Activated CD8-positive, alpha-beta memory T cell treated with anti-CD3 and anti-CD28 coated beads, Interleukin-2, amount 10 ng/mL, durations not matched to agents 7 days and 5 days (primary cell): Measurements from ENCODE around the gene PODXL. TPM values are rescaled to one million over a fixed set of nuclear protein-coding genes. Genes with fewer than 3 reads are reported as not detected.
"Not testable (repeated sequence)": the region's sequence is repeated elsewhere in the genome, so short reads cannot be mapped to it uniquely, and the experiment has no call there.

Experiments
- ATAC-seq: fragments of 150-1000 bp; cut with Tn5 transposase; one replicate; pipeline ENCODE4 v1.10.0; 2021; ENCODE audit warnings: moderate library complexity
- CTCF ChIA-PET: fragments of 350-600 bp; sonication (Branson Sonifier 250); formaldehyde crosslinking; loops from one replicate; lab custom pipeline; 2021; ENCODE audit warnings: antibody characterized with exemption; lab: Charles Lee
- DNase-seq: peaks from one replicate; pipeline ENCODE4 v3.0.0-alpha.2; 2020
- H3K27ac Mint-ChIP-seq: one replicate; pipeline ENCODE4 v1.8.0; 2021; ENCODE audit warnings: mild to moderate bottlenecking, mixed read lengths
- H3K27me3 Mint-ChIP-seq: one replicate; pipeline ENCODE4 v1.8.0; 2021; ENCODE audit warnings: mixed read lengths
- H3K36me3 Mint-ChIP-seq: one replicate; pipeline ENCODE4 v1.8.0; 2021; ENCODE audit warnings: mild to moderate bottlenecking, mixed read lengths
- H3K4me1 Mint-ChIP-seq: one replicate; pipeline ENCODE4 v1.8.0; 2021; ENCODE audit warnings: mixed read lengths
- H3K4me3 Mint-ChIP-seq: one replicate; pipeline ENCODE4 v1.8.0; 2021; ENCODE audit warnings: mild to moderate bottlenecking, moderate library complexity, mixed read lengths
- H3K9me3 Mint-ChIP-seq: one replicate; pipeline ENCODE4 v1.8.0; 2022; ENCODE audit warnings: low read depth, mixed read lengths
- total RNA-seq, 2 experiments: library from RNA; stranded (reverse); gene quantifications; one replicate each; pipeline ENCODE4 v1.2.3, GENCODE V29; 2021

The PODXL gene
- total RNA-seq, 2 experiments from 2014 or later: 2.3 to 3.2 TPM

DNA sequence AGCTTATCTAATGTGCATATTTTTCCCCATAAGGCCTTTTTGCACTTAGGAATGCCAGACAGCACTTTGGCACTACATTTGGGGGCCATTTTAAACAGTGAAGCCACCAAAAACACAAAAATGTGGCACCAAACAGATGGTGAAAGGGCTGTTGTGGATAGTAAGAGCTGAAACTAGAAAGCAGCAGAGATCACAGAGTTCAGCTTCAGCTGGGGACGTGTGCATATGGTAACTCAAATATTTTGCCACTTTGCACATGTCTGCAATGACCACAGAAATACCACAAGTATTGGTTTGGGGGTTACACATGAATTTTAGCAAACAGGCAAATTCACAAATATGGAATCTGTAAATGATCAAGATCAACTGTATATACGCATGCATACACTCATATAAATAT lies 72.8 kb downstream of the PODXL start:
- H3K9me3 Mint-ChIP-seq: no peaks in the 10 kb centered on the region
- no peak for DNase-seq
- H3K4me3 Mint-ChIP-seq: no peak overlapping the region
- H3K36me3 Mint-ChIP-seq: peaks cover 13% of the 10 kb centered on the region
- CTCF ChIA-PET: interaction anchor here (1.6 kb wide), 1 partner anchor 17 kb away, joined by 5 read pairs; no protein-coding TSS in a partner anchor
- no peaks in the 10 kb centered on the region for H3K27me3 Mint-ChIP-seq
- ATAC-seq: no peak
- no peaks in the 10 kb centered on the region for H3K4me1 Mint-ChIP-seq
- H3K27ac Mint-ChIP-seq: no peak overlapping the region

DNA sequence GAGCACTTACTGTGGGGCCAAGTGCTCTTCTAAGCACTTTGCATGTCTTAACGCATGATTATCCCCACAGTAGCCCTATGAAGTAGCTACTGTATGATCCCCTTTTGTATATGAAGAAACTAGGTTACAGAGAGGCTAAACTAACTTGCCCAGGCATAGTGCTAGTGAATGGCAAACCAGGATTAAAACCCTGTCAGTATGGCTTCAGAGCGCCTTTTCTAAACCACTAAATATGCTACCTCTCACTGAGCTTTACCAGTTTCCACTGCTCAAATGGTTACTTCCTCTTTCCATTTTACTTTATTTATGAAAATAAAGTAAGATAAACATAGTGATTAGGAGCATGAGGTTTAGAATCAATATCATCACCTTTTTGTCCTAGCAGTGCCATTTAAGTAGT lies 73.6 kb downstream of the PODXL start:
- no peak overlapping the region for H3K4me3 Mint-ChIP-seq
- CTCF ChIA-PET: interaction anchor here (1.3 to 1.6 kb wide), 2 partner anchors 10 to 18 kb away, joined by 5 to 7 read pairs; no protein-coding TSS in a partner anchor
- H3K36me3 Mint-ChIP-seq: peaks cover 12% of the 10 kb centered on the region
- no peaks in the 10 kb centered on the region for H3K27me3 Mint-ChIP-seq
- no peak overlapping the region for H3K27ac Mint-ChIP-seq
- no peaks in the 10 kb centered on the region for H3K9me3 Mint-ChIP-seq
- DNase-seq (no peak), ATAC-seq (no peak)
- no peaks in the 10 kb centered on the region for H3K4me1 Mint-ChIP-seq

- Mint-ChIP-seq H3K4me1 (no peaks in the 10 kb centered on the region), H3K36me3 (peaks cover 10% of the 10 kb centered on the region), H3K27ac (no peak overlapping the region), H3K9me3 (no peaks in the 10 kb centered on the region), H3K4me3 (no peak overlapping the region), H3K27me3 (no peaks in the 10 kb centered on the region)
- ATAC-seq: no peak
- CTCF ChIA-PET: no interaction called here
- DNase-seq: no peak
Observed at GRCh38 chr7:131480384-131481315, 75.8 kb downstream of the PODXL start.

DNA sequence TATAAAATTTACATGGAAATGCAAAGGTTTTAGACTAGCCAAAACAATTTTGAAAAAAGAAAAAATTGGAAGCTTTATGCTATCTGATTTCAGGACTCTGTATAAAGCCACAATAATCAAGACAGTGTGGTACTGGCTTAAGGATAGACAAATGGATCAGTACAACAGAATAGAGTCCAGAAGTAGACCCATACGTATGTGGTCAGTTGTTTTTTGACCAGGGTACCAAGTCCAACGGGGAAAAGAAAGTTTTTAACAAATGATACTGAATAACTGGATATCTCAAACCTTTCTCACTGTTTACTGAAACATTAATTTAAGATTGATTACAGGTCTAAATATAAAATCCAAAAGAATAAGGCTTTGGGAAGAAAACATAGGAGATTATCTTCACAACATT lies 79.7 kb downstream of the PODXL start:
- Mint-ChIP-seq H3K27ac (no peak overlapping the region), H3K36me3 (peaks cover 14% of the 10 kb centered on the region), H3K4me1 (no peaks in the 10 kb centered on the region), H3K27me3 (no peaks in the 10 kb centered on the region), H3K9me3 (no peaks in the 10 kb centered on the region), H3K4me3 (no peak overlapping the region)
- CTCF ChIA-PET: no interaction called here
- no peak for ATAC-seq
- DNase-seq: no peak

DNA sequence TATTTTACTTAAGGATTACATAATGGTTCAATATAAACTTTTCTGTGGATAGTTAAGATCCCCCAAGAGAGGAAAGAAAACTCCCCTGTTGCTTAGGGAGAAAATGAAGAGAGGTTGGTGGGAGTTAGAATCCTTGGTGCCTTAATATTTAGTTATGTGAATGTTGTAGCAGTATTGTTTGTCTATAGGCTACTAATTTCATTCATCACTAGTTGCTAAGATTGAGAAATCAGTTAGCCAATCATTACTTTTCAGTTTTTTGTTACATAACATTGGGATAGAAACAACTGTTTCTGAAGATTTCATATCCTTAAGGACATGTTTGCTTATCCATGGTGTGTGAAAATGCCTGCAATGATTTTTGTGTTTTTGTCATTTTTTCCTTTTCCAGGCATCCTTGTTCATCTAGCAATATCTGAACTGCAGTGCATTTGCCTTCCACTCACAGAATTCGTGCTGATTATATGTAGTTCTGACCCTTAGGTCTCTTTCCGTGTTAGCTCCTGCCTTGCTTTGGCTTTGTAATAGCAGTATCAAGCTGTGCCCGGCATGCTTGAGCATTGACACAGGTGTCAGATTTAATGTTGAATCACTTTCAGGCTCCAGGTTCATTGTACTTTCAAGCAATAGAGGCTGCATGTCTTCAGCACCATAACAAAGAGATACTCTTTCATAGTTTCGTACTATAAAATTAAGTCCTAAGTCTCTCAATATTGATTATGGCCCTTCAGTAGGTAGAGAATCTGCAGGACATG lies 85.0 kb downstream of the PODXL start:
- H3K27ac Mint-ChIP-seq: no peak overlapping the region
- CTCF ChIA-PET: no interaction called here
- no peaks in the 10 kb centered on the region for H3K4me1 Mint-ChIP-seq
- no peaks in the 10 kb centered on the region for H3K9me3 Mint-ChIP-seq
- peaks cover 26% of the 10 kb centered on the region for H3K36me3 Mint-ChIP-seq
- DNase-seq: no peak
- H3K27me3 Mint-ChIP-seq: no peaks in the 10 kb centered on the region
- no peak overlapping the region for H3K4me3 Mint-ChIP-seq
- ATAC-seq: no peak

GRCh38 chr7:131467788-131468187 lies 88.6 kb downstream of the PODXL start:
- CTCF ChIA-PET: no interaction called here
- ATAC-seq (no peak), DNase-seq (no peak)
- no peaks in the 10 kb centered on the region for H3K4me1 Mint-ChIP-seq
- no peak overlapping the region for H3K4me3 Mint-ChIP-seq
- H3K9me3 Mint-ChIP-seq: no peaks in the 10 kb centered on the region
- no peaks in the 10 kb centered on the region for H3K27me3 Mint-ChIP-seq
- H3K27ac Mint-ChIP-seq: no peak overlapping the region
- H3K36me3 Mint-ChIP-seq: peaks cover 33% of the 10 kb centered on the region

GRCh38 chr7:131466735-131467365 lies 89.6 kb downstream of the PODXL start:
- H3K36me3 Mint-ChIP-seq: peaks cover 35% of the 10 kb centered on the region
- no peaks in the 10 kb centered on the region for H3K9me3 Mint-ChIP-seq

DNA sequence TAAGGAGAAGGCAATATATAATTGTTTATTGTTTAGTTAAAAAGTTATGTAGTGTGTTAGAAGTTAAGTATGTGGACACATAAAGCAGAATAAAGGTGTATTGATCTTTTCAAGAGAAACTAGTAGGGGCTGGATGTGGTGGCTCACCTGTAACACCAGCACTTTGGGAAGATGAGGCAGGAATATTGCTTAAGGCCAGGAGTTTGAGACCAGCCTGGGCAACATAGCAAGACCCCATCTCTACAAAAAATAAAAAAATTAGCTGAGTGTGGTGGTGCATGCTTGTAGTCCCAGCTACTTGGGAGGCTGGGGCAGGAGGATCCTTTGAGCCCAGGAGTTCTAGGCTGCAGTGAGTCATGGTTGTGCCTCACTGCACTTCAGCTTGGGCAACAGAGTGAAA lies 93.7 kb downstream of the PODXL start:
- H3K27me3 Mint-ChIP-seq, DNase-seq, H3K4me1 Mint-ChIP-seq, CTCF ChIA-PET, H3K4me3 Mint-ChIP-seq, H3K9me3 Mint-ChIP-seq, H3K27ac Mint-ChIP-seq, ATAC-seq: not testable (repeated sequence)
- H3K36me3 Mint-ChIP-seq: peaks cover 31% of the 10 kb centered on the region

More at GRCh38 chr7:131466735-131467365, 89.6 kb downstream of the PODXL start:
- H3K4me1 Mint-ChIP-seq: no peaks in the 10 kb centered on the region
- CTCF ChIA-PET: no interaction called here
- ATAC-seq (no peak), DNase-seq (no peak)
- no peak overlapping the region for H3K4me3 Mint-ChIP-seq
- H3K27ac Mint-ChIP-seq: no peak overlapping the region
- H3K27me3 Mint-ChIP-seq: no peaks in the 10 kb centered on the region

DNA sequence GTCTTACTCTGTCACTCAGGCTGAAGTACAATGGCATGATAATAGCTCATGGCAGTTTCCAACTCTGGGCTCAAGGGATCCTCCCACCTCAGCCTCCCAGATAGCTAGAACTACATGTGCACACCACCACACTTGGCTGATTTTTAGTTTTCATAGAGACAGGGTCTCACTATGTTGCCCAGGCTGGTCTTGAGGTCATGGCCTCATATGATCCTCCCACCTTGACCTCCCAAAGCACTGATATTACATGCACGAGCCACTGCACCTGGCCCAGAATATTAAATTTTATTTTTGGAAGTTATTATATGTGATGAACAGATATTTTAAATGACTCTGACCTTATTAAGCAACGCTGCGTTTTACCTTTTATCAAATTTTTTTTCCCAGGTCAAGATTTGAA lies 94.4 kb downstream of the PODXL start:
- CTCF ChIA-PET: no interaction called here
- DNase-seq (no peak), ATAC-seq (no peak)
- H3K36me3 Mint-ChIP-seq: peaks cover 30% of the 10 kb centered on the region
- no peaks in the 10 kb centered on the region for H3K27me3 Mint-ChIP-seq
- H3K27ac Mint-ChIP-seq: no peak overlapping the region
- H3K9me3 Mint-ChIP-seq: no peaks in the 10 kb centered on the region
- no peak overlapping the region for H3K4me3 Mint-ChIP-seq
- H3K4me1 Mint-ChIP-seq: no peaks in the 10 kb centered on the region

DNA sequence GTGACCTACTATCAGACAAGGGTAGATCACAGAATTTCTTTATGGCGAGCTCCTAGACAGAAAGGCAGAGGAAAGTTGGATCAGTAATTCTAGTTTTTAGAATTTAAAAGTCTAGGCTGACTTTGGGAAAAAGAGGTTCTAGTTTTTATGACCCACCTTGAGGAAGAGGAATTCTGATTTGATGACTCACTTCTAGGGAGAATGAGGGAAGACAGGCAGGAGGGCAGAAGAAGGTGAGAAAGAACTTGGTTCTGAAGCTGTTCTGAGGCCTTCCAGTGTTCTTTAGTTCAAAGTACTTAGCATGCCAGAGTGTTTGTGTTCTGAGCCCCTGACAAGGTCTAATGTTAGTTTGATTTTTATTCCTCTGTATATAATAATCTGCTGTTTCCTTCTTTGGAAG lies 97.2 kb downstream of the PODXL start:
- CTCF ChIA-PET: interaction anchor here (1.0 kb wide), 1 partner anchor 49 kb away, joined by 3 read pairs; no protein-coding TSS in a partner anchor
- no peak for DNase-seq
- H3K27ac Mint-ChIP-seq: no peak overlapping the region
- no peaks in the 10 kb centered on the region for H3K9me3 Mint-ChIP-seq
- H3K4me1 Mint-ChIP-seq: no peaks in the 10 kb centered on the region
- H3K27me3 Mint-ChIP-seq: no peaks in the 10 kb centered on the region
- peaks cover 27% of the 10 kb centered on the region for H3K36me3 Mint-ChIP-seq
- ATAC-seq: no peak
- no peak overlapping the region for H3K4me3 Mint-ChIP-seq

DNA sequence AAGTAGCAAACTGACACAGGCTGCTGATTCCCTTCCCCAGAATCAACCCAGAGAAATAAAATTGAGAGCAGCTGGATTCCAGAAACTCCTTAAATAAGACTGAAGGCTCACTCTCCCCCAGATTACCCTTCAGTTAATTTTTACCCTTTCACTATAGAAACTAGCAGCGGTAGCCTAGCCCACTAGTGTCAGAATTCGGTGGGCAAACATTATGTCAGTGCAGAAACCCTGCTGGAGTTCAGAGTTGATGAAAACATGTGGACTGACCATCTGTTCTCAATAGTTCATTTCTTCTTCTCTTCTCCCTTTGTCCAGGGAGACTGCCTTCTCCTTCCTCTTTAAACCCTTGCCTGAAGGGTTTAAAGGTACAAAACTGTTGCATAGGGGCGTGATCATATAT lies 100.1 kb downstream of the PODXL start:
- no peak for ATAC-seq
- no peak overlapping the region for H3K4me3 Mint-ChIP-seq
- CTCF ChIA-PET: no interaction called here

DNA sequence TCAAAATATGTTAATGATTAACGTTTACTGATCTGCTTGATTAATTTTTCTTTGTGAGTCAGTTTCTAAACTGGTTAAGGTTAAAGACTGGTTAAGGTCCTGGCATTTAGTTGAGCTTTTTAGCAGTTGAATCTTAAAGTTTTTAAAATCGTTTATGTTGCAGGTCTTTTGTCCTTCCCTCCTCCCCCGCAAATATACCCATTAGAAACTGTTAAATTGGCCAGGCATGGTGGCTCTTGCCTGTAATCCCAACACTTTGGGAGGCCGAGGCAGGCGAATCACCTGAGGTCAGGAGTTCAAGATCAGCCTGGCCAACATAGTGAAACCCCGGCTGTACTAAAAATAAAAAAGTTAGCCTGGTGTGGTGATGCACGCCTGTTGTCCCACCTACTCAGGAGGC lies 100.9 kb downstream of the PODXL start:
- ATAC-seq: no peak
- H3K9me3 Mint-ChIP-seq: no peaks in the 10 kb centered on the region
- no peaks in the 10 kb centered on the region for H3K27me3 Mint-ChIP-seq
- no peaks in the 10 kb centered on the region for H3K4me1 Mint-ChIP-seq
- H3K36me3 Mint-ChIP-seq: peaks cover 19% of the 10 kb centered on the region
- H3K4me3 Mint-ChIP-seq: no peak overlapping the region
- no peak for DNase-seq
- no peak overlapping the region for H3K27ac Mint-ChIP-seq
- CTCF ChIA-PET: no interaction called here

More for the DNA sequence above, 100.1 kb downstream of the PODXL start:
- no peaks in the 10 kb centered on the region for H3K9me3 Mint-ChIP-seq
- peaks cover 21% of the 10 kb centered on the region for H3K36me3 Mint-ChIP-seq
- DNase-seq: no peak
- H3K27ac Mint-ChIP-seq: no peak overlapping the region
- no peaks in the 10 kb centered on the region for H3K4me1 Mint-ChIP-seq
- no peaks in the 10 kb centered on the region for H3K27me3 Mint-ChIP-seq

DNA sequence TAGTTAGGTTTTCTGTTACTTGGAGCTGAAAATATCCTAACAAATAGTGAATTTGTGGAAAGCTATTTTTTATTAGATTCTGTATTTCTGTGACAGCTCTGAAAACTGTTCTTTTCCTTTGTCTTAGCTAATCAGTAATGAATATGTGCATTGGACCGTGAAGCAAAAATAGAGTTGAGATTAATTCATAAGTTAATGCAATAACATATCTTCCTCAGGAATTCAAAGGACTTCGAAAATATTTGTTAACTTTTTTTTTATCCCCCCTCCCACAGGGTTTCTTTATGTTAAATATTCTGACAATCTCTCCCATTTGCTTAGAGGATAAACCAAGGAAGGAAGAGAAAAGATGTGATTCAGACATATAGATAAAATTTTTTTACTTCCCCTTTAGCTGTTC lies 101.4 kb downstream of the PODXL start:
- Mint-ChIP-seq H3K36me3 (peaks cover 19% of the 10 kb centered on the region), H3K4me1 (no peaks in the 10 kb centered on the region), H3K4me3 (no peak overlapping the region), H3K27ac (no peak overlapping the region), H3K9me3 (no peaks in the 10 kb centered on the region), H3K27me3 (no peaks in the 10 kb centered on the region)
- CTCF ChIA-PET: no interaction called here
- no peak for ATAC-seq
- DNase-seq: no peak
